Endothelial cell of umbilical vein (primary cell): ENCODE data around the gene WNT11. TPM values are rescaled to one million over a fixed set of nuclear protein-coding genes. Genes with fewer than 3 reads are reported as not detected.

Experiments used
- BruUV-seq: library from RNA; stranded (reverse); fragments of 400-500 nt; replicated peaks from 2 replicates; lab custom pipeline; 2021; lab: Mats Ljungman, UMichigan
- CTCF ChIA-PET: fragments of 300-600, 350-600 bp; sonication (Branson Sonifier 250); formaldehyde crosslinking; loops from one replicate; lab custom pipeline; 2021; ENCODE audit warnings: antibody characterized with exemption, inconsistent platforms; lab: Charles Lee
- POLR2A ChIA-PET: fragments of 300-600, 350-600 bp; sonication (Branson Sonifier 250); formaldehyde crosslinking; loops from one replicate; lab custom pipeline; 2021; ENCODE audit warnings: antibody characterized with exemption, inconsistent platforms; lab: Charles Lee
- DNase-seq: peaks from one replicate; pipeline ENCODE4 v3.0.0-alpha.2; 2011; ENCODE audit warnings: low read depth, low spot score
- FAIRE-seq: peaks from 2 replicates; lab custom pipeline; 2011; peaks lifted over from hg19 to GRCh38; lab: Jason Lieb, UNC
- H2AFZ ChIP-seq: 2 replicates; pipeline ENCODE4 v1.6.0; 2012; ENCODE audit warnings: low read depth, low read length, control low read depth, inconsistent platforms
- H3K27ac ChIP-seq: 2 replicates; pipeline ENCODE4 v1.5.1; 2011; ENCODE audit warnings: low read depth, mild to moderate bottlenecking, control low read depth, low read length, moderate library complexity; ENCODE audit not compliant: insufficient read depth
- H3K27me3 ChIP-seq, 2 experiments: 2 replicates each; pipeline versions ENCODE4 v1.6.0 to v1.6.1; 2011; ENCODE audit warnings: low read length in 2 of 2, mixed read lengths in 1 of 2; ENCODE audit not compliant: control insufficient read depth in 2 of 2, insufficient read depth in 2 of 2
- H3K36me3 ChIP-seq, 2 experiments: 2 replicates in 1 of 2; 3 replicates in 1 of 2; pipeline ENCODE4 v1.5.1; 2011; ENCODE audit warnings: low read length in 2 of 2, mild to moderate bottlenecking in 1 of 2, moderate library complexity in 1 of 2; ENCODE audit not compliant: control insufficient read depth in 2 of 2, insufficient read depth in 2 of 2; ENCODE audit errors: extremely low read depth in 1 of 2
- H3K4me1 ChIP-seq: 3 replicates; pipeline ENCODE4 v1.5.1; 2011; ENCODE audit warnings: mild to moderate bottlenecking, low read length; ENCODE audit not compliant: control insufficient read depth, insufficient read depth; ENCODE audit errors: extremely low read depth
- H3K4me2 ChIP-seq: 2 replicates; pipeline ENCODE4 v1.6.1; 2011; ENCODE audit warnings: low read length, control low read depth, mixed read lengths; ENCODE audit not compliant: insufficient read depth
- H3K4me3 ChIP-seq, 3 experiments: fragments of 200-600 bp in 1 of 3; sonication (generic), shearing (Covaris generic) in 1 of 3; replicated peaks in 1 of 3; 2 replicates each; pipeline ENCODE4 v1.5.1; 2011 to 2016; ENCODE audit warnings: control low read depth in 3 of 3, low read length in 3 of 3, mild to moderate bottlenecking in 2 of 3, inconsistent platforms in 1 of 3, low read depth in 1 of 3, moderate library complexity in 1 of 3; ENCODE audit not compliant: insufficient read depth in 1 of 3
- H3K79me2 ChIP-seq: 2 replicates; pipeline ENCODE4 v1.6.0; 2012; ENCODE audit warnings: low read length, inconsistent platforms; ENCODE audit not compliant: control insufficient read depth, insufficient read depth
- H3K9ac ChIP-seq: replicated peaks from 2 replicates; pipeline ENCODE3; 2011; ENCODE audit warnings: low read length, control low read depth; ENCODE audit not compliant: insufficient read depth; ENCODE audit errors: extremely low read depth
- H3K9me1 ChIP-seq: replicated peaks from 3 replicates; pipeline ENCODE4 v1.6.0; 2011; ENCODE audit warnings: mild to moderate bottlenecking, low read length; ENCODE audit not compliant: control insufficient read depth, insufficient read depth; ENCODE audit errors: extremely low read depth
- H3K9me3 ChIP-seq: replicated peaks from 2 replicates; pipeline ENCODE4 v1.5.1; 2012; ENCODE audit warnings: low read length, inconsistent platforms; ENCODE audit not compliant: control insufficient read depth, insufficient read depth
- H4K20me1 ChIP-seq: replicated peaks from 2 replicates; pipeline ENCODE3; 2011; ENCODE audit warnings: mild to moderate bottlenecking, low read length; ENCODE audit not compliant: control insufficient read depth, insufficient read depth; ENCODE audit errors: extremely low read depth
- CTCF ChIP-seq, 2 donors: IDR thresholded peaks; 1 replicate in 1 of 2; 2 replicates in 1 of 2; pipeline ENCODE4 v1.5.1; 2011; ENCODE audit warnings: low read length in 2 of 2, mild to moderate bottlenecking in 2 of 2, moderate library complexity in 2 of 2, control low read depth in 1 of 2, inconsistent platforms in 1 of 2, low read depth in 1 of 2; ENCODE audit not compliant: insufficient read depth in 1 of 2; ENCODE audit errors: extremely low read depth in 1 of 2
- EZH2 ChIP-seq: IDR thresholded peaks from 2 replicates; pipeline ENCODE4 v1.6.1; 2012; ENCODE audit warnings: borderline replicate concordance, low read depth, mild to moderate bottlenecking, moderate library complexity, low read length, inconsistent platforms; ENCODE audit not compliant: severe bottlenecking
- FOS ChIP-seq: IDR thresholded peaks from 2 replicates; pipeline ENCODE4 v1.6.1; 2011; ENCODE audit warnings: mild to moderate bottlenecking, low read length, moderate library complexity, borderline replicate concordance; ENCODE audit not compliant: insufficient read depth
- GATA2 ChIP-seq: IDR thresholded peaks from 2 replicates; pipeline ENCODE4 v1.7.0; 2011; ENCODE audit warnings: low read depth, mild to moderate bottlenecking, moderate library complexity, mixed read lengths, low read length; ENCODE audit not compliant: insufficient read length, insufficient read depth
- JUN ChIP-seq: IDR thresholded peaks from 2 replicates; pipeline ENCODE4 v1.6.1; 2011; ENCODE audit warnings: borderline replicate concordance, low read depth; ENCODE audit not compliant: insufficient read length, insufficient read depth
- MAX ChIP-seq: IDR thresholded peaks from 2 replicates; pipeline ENCODE4 v1.6.1; 2011; ENCODE audit not compliant: insufficient read depth, insufficient read length
- MYC ChIP-seq: IDR thresholded peaks from one replicate; pipeline ENCODE4 v1.6.1; 2011; ENCODE audit warnings: mild to moderate bottlenecking, low read depth, low read length
- POLR2A ChIP-seq: IDR thresholded peaks from 2 replicates; pipeline ENCODE4 v1.6.1; 2012; ENCODE audit warnings: low read depth, mild to moderate bottlenecking, control low read depth, low read length
- POLR2AphosphoS5 ChIP-seq: IDR thresholded peaks from 2 replicates; pipeline ENCODE4 v1.6.1; 2012; ENCODE audit warnings: low read depth, mild to moderate bottlenecking, control low read depth, low read length, moderate library complexity; ENCODE audit not compliant: insufficient read depth
- dilution Hi-C: fragments of 300-500 bp; cut with MboI; formaldehyde crosslinking; loops from one replicate; pipeline ENCODE4 v1.15.0; 2019; ENCODE audit warnings: low sequenced_read_pairs; ENCODE audit not compliant: extremely low pct_ligation_motif_present
- intact Hi-C: fragments of 100-400 bp; cut with micrococcal nuclease; formaldehyde crosslinking; loops from one replicate; pipeline ENCODE4 v1.10.0; 2022
- polyA plus RNA-seq, 4 experiments: library from polyadenylated mRNA; depleted of rRNA in 3 of 4; stranded (reverse) in 3 of 4; unstranded in 1 of 4; fragments of >200 nt; gene quantifications; 2 replicates each; pipeline versions ENCODE4 v1.2.1 to v1.2.3, GENCODE V29; 2011 to 2012; ENCODE audit warnings: missing spikeins in 1 of 4
- total RNA-seq: library from RNA; stranded (reverse); gene quantifications from 2 replicates; pipeline ENCODE4 v1.2.3, GENCODE V29; 2021

Gene WNT11
- total and polyA plus RNA-seq, 2 donors (not counting 3 experiments of a cell fraction or from before 2014, with no cell fraction given): not detected

GRCh38 chr11:76243957-76244285 lies 37.6 kb upstream of the WNT11 start:
- dilution Hi-C loops (no loop called here), intact Hi-C loops (no loop called here)
- Histone ChIP-seq H3K79me2 (no peaks in the 10 kb centered on the region), H3K4me3 (no peak overlapping the region), H3K9me1 (no peaks in the 10 kb centered on the region), H4K20me1 (no peaks in the 10 kb centered on the region), H3K27me3 (no peaks in the 10 kb centered on the region), H3K9me3 (no peaks in the 10 kb centered on the region), H2AFZ (no peak overlapping the region), H3K9ac (no peak overlapping the region), H3K27ac (no peak overlapping the region), H3K36me3 (no peaks in the 10 kb centered on the region), H3K4me2 (no peak overlapping the region), H3K4me1 (peaks cover 6% of the 10 kb centered on the region)
- FAIRE-seq (no peak), DNase-seq (no peak)
- ChIA-PET POLR2A (no interaction called here), CTCF (interaction anchor here (0.7 to 1.5 kb wide), 3 partner anchors 10 to 35 kb away, joined by 3 read pairs; no protein-coding TSS in a partner anchor)
- no TSS peak for BruUV-seq
- no peak for TF ChIP-seq MYC
- no peak for TF ChIP-seq POLR2AphosphoS5
- no peak for TF ChIP-seq MAX
- TF ChIP-seq CTCF (IDR thresholded peaks at IDR 0.05; ENCODE audit: extremely low read depth in 1 of 2, insufficient read depth in 1 of 2, low read depth in 1 of 2, low read length in 2 of 2): no peak
- no peak for TF ChIP-seq EZH2
- no peak for TF ChIP-seq GATA2
- no peak for TF ChIP-seq POLR2A
- no peak for TF ChIP-seq JUN
- no peak for TF ChIP-seq FOS
